CD4-positive, alpha-beta T cell treated with Interferon alpha-2 for 1 hour (primary cell): ENCODE data around the gene DOCK8.
"Not testable (repeated sequence)": the region's sequence is repeated elsewhere in the genome, so short reads cannot be mapped to it uniquely, and the experiment has no call there.

Experiments used
- DNase-seq, 2 donors: peaks; one replicate each; pipeline ENCODE4 v3.0.0-alpha.2; 2020 to 2022

The DOCK8 gene

DNA sequence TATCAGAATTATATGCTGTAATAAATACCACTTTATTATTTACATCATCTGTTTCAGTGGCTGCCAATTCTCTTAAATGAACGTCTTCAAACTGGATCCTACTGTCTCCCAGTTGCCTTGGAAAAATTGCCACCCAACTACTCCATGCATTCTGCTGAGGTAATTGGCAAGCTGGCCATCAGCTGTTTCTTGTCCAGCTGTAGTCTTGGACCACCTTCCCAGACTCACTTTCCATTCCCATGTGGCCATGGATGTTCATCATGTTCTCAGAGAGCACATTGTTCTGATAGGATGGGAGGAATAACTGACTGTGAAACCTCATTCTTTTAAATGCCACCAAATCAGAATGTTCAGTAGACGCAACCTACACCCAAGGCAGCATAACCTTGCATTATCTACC, 157.5 kb downstream of the DOCK8 start:
- no peak for DNase-seq

DNA sequence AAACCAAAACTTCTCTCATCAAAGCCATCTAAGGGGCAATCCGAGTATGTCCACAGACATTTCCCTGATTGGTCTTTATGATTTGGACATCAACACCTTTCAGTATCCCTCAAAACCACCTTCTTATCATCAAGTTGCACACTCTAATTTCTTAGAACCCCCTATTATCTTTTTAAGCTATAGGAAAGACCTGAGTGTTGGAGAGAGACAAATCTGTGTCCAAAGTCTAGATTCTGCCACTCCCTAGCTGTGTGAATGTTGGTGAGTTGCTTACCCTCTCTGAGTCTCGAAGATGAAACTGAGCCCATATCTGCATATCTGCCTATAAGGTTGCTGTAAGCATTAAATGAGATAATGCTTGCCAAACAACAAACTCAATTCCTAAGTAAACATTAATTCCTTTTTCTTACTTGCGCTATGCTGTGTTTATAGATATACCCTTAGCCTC, 159.1 kb downstream of the DOCK8 start:
- no peak for DNase-seq

DNA sequence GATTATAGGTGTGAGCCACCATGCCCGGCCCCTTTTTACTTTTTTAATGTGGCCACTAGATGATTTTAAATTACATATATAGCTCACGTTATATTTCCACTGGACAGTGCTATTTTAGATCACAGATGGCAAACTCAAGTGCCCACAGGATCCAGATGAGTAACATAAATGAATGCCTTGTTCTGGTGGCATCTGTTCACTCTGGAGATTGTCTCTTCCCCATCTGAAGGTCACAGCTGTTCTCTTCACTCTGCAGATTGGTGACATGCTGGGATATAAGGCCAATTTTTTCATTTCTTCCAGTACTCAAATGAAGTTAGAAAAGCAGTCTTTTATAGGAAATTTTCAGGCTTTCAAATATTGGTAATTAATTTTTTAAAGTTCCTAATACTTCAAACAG, 160.1 kb downstream of the DOCK8 start:
- no peak for DNase-seq

DNA sequence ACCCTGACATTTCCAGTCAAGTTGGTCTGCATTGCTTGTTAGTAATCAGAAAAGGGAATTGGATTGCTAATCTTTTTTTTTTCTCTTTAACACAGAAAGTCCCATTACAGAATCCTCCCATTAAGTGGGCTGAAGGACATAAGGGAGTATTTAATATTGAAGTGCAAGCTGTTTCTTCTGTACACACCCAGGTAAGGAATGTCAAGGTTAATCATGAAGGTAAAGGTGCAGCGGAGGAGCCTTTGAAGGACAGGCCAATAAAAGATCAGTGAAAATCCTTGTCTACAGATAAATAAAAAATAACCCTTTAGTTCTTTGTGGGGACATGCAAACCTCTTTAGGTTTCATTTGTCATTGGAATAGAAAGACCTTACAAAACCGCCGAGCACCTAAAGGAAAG, 161.4 kb downstream of the DOCK8 start:
- no peak for DNase-seq

DNA sequence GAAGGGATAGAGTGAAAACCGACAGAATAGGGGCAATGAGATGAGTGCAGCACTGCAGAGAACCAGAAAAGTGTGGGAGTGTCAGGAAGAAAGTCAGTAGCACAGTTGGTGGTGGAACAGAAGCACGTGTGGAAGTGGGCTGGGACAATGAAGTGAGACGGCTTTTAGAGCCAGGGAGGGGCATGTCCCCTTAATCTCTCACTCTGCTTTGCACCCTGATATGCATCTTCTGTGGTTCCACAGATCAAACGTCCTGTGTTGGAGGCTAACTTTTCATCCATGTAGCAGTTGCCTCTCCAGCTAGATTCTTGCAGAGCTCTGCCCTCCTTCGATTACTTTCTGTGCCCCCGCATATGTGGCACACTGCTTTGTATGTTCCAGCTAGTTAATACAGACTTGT, 163.6 kb downstream of the DOCK8 start:
- DNase-seq: no peak

DNA sequence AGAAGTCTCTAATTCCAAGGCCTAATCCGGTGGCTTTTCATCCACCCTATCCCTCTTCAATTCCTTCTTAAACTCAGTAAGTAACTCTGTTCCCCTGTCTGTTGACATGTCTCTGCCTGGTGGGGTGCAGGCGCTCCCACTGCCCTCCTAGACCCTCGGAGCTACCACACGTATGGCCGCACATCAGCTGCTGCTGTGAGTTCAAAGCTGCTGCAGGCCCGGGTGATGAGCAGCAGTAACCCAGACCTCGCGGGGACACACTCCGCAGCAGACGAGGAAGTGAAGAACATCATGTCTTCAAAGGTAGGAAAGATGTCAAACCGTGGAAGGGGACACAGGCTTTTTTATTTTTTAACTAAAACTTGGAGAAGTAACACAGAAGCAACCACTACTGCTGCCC, 167.7 kb downstream of the DOCK8 start:
- no peak for DNase-seq

DNA sequence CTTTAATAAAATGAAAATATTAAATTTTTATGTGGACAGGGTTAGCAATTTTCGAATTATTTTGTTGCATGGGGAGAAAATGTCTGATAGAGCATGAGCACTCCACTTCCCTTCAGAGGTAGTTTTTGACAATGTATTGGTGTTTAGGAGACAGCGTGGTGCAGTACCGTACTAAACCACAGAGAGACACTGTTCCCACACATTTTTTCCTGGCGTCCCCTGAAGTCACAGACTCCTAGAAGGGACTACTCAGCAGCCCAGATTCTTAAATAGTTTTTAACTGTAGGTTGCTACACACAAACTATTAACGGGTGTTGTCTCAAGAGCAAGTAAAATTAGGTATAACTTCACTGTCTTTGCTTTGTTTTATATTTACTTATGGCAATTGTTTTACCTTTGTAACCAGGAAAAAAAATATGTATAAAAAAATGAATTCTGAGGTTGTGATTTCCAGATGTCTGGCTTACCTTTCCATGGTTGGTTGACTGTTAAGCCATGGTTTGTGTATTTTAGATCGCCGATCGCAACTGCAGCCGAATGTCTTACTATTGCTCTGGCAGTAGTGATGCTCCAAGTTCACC, 171.2 kb downstream of the DOCK8 start:
- DNase-seq: peak in 1 of 2 donors; percentile 24

DNA sequence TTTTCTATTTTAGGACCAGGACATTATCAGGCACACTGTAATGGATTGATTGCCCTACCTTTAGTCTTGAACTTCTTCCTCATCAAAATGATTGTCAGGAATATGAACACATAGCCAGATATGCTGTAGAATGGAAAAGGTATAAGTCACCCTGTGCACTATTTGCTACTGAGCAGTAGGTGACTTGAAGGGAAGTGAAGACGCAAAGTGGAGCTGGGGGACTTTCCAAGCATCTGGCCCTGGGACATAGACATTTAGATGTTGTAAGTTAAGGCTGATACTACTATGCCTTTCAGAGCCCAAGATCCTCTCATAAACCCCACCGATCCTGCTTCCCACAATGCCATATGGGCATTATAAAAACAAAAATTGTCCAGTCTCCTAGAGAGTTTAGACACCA, 174.5 kb downstream of the DOCK8 start:
- DNase-seq: no peak

DNA sequence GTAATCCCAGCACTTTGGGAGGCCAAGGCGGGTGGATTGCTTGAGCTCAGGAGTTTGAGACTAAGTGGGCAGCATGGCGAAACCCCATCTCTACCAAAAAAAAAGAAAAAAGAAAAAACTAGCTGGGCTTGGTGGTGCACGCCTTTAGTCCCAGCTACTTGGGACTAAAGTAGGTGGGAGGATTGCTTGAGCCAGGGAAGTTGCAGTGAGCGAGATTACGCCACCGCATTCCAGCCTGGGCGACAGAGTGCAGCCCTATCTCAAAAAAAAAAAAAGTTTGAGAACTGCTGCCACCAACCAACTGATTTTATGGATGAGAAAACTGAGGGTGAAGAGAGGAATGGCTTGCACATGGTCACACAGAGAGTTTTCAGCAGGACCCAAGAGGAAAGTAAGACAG, 175.1 kb downstream of the DOCK8 start:
- no peak for DNase-seq

DNA sequence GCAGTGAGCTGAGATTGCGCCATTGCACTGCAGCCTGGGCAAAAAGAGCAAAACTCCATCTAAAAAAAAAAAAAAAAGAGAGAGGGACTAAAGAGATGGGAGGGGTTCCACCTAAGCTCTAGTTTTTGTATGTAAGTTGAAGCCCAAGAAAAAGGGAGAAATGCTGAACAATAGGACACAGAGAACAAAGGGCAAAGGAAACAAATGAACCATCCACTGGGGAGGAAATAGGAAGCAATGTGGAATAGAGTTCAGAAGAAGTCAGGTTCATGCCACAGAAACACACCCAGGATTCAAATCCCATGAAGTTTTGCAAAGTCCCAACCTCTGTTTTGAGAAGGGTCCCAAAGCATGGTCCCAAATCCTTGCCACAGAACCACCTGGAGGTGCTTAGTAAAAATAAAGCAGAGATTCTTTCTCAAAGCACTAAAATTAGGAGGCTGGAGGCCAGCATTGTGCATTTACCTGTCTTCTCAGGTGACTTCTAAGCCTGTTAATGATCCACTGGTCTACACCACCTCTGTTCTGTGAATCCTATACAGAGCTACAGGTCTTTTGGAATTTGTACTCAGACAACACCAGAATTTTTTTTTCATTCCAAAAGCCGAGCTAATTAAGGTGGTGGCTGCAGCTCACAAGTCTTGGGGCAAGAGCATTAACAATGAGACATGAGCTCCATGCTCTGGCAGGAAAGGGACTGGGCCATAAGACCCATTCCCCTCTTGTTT, 177.6 kb downstream of the DOCK8 start:
- no peak for DNase-seq

DNA sequence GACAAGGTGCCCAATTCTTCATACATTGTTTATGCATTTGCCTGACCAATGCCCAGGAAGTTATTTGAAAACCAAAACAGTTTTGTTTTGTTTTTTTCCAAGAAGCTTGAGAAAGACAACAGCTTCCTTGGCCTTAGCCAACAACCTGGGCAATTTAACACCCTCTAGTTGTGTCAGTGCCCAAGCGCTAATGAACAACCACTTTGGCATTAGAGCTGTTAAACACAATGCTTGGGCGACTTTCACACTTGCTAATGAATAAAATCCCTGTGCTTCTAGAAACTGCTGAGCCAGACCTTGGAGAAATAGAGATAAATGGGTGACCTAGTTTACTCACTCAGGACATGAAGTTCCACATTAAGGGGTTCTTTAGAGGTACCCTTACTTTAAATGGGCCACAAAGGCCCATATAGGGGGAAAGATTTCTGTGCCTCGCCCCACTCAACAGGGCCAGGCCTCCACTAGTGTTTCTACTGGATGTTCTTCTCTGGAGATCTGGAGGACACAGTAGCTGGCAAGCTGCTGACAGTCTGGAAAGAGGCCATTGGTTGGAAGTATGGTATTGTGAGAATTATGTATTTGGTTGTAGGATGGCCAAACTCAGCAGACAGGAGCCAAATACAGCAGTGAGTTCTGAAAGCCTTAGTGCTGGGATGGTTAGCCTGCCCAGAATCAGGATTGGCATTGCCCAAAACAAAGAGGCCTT, 179.8 kb downstream of the DOCK8 start:
- DNase-seq: no peak

DNA sequence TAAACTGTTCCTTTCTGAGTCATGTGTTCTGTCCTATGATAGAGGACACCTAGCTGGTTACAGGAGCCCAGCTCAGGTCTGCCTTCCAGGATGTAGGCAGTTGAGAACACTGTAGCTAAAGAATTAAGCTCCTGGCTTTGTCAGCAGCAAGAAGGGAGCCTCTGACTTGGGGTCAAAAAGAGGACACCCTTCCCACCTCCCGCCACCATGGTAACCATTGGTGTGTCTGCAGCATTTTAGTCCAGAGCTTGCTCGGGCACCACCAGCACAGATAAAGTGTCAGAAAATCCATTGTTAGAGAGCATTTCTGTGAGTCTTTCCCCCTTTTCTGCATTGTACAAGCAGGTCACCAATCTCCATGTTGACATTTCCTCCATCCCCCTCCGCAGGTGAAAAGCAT, 181.7 kb downstream of the DOCK8 start:
- no peak for DNase-seq

DNA sequence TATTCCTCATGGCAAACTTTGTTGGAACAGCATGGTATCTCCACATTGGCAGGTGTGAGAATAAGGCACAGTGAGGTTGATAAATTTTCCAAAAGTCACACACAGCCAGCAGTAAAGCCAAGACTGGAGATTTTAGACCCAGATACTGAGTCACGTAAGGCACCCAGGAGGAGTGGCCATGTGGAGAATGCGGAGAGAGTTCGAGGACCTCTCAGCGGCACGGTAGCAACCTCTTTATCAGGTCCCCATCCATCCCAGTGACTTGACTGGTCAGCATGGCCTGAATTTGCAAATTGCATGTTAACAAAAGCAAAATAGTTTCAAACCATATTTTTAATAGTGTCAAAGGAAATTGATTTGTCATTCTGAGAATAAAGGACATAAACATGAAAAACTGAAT, 183.4 kb downstream of the DOCK8 start:
- DNase-seq: no peak

DNA sequence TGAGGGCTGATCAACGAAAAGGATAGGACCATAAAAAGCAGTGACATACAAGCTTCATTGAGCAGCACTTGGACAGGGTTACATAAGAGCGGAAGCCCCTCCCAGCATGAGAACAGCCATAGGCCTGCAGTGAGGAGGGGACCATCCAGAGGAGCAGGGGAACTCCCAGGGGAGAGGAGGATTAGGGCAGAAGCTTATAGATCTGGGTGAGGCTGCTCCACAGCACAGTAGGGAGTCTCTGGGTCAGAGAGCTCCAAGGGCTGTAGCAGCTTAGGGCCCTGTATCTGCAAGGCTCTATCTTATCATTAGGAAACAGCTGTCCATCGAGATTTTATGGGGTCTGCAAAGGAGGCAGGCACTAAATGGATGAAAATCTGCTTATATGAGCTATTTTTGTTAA, 186.6 kb downstream of the DOCK8 start:
- no peak for DNase-seq

DNA sequence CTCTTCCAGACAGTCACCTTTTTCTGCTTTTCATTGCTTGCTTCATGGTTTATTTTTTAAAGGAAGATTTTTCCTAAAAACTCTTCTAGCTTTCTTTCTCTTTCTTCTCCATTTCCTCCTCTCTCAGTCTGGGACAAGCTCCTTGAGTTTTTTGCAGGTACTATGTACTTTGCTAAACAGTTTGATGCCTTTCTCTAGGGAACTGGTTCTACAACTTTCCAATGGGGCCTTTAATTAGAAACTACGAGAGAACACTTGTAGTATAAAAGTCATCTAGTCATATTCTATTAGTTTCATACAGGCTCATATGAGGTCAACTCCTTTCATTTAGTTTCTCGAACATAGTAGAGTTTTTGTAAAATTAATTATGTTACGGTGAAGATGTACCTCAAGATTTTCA, 189.6 kb downstream of the DOCK8 start:
- DNase-seq: no peak

DNA sequence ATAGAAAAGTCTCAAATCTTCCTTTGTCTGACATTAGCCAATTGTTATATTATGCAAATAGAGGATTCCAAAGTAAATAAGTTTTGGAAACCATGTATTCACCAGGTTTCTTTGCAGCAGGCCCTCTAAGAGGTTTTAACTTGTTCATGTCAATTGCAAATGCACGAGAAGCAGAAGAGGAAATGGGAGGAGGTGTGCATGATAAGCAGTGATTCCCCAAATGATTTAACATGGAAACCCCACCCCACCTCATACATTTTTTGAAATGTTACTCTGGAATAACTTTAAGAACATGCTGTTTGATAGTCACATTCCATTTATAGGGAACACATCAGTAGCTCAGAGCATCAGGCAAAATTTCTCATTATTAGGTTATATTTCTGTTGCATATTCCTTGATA, 190.7 kb downstream of the DOCK8 start:
- DNase-seq: no peak

DNA sequence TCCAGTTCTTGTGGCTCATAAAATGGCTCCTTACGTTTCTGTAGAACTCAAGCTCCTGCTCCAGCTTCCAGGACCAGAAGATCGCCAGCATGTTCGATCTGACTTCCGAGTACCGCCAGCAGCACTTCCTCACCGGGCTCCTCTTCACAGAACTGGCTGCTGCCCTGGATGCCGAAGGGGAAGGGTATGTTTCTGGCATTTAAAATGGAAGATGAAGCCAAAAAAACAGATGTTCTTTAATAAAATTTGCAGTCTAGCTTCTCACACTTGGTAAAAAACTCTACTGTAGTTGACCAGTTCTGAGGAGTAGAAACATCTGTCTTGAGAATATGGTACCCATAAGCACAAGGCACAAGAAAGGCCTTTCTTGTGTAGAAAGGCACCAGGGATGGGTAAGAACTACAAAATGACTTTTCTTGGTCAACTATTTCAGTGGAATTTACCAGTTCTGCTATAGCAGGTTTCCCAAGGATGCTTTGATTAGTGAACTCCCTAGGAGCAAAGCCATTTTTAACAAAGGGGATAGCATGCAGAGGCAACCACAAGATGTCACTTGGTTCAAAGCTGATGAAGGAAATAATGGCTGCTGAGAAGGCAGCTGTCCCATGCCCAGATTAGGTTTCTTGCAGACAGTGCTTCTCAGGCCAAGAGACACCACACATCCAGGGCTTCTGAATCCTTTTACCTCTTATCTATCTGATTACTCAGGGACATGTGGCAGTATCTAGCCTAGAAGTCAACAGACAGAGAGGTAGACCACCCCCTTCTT, 192.4 kb downstream of the DOCK8 start:
- no peak for DNase-seq

DNA sequence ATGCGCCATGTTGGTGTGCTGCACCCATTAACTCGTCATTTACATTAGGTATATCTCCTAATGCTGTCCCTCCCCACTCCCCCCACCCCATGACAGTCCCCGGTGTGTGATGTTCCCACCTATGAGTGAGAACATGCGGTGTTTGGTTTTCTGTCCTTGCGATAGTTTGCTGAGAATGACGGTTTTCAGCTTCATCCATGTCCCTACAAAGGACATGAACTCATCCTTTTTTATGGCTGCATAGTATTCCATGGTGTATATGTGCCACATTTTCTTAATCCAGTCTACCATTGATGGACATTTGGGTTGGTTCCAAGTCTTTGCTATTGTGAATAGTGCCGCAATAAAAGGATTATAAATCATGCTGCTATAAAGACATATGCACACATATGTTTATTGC, 195.0 kb downstream of the DOCK8 start:
- not testable (repeated sequence) for DNase-seq

DNA sequence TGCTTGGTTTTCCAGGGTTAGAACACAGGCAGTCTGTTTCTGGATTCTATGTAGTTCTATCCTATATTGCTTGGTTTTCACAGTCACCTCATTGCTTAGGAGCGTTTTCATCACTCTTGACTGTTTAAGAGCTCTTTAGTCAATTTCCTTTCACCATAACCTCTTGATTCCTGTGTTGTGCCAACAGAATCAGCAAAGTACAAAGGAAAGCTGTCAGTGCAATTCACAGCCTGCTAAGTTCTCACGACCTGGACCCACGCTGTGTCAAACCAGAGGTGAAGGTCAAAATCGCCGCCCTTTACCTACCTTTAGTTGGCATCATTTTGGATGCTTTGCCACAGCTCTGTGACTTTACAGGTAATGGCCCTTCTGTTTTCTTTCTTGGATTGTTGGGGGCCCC, 199.9 kb downstream of the DOCK8 start:
- DNase-seq: no peak

DNA sequence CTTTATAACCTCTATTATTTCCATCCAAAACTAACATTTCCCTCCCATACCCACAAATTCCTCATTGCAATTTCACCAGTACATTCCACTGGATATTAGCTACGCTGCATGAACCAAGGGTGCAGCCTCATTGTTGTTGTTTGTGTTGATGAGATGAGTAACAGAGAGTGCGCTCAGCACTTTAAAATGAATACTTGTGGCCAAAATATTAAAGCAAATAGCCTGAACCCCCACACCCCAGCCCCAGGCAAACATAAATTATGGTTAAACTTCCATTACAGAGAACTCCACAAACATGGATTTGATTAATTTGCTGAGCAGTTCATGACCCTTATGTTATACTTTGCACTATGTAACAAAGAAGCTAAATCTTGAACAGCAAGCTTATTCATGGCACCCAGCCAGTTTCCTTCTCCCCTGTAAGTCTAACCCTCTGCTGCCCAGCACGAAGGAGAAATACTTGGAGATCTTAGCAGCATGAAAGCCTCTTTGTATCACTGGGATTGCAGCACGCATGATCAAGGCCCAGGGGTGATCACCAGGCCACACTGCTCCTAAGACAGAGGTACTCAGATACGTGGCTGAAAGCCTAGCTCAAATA, 205.0 kb downstream of the DOCK8 start:
- DNase-seq: no peak

DNA sequence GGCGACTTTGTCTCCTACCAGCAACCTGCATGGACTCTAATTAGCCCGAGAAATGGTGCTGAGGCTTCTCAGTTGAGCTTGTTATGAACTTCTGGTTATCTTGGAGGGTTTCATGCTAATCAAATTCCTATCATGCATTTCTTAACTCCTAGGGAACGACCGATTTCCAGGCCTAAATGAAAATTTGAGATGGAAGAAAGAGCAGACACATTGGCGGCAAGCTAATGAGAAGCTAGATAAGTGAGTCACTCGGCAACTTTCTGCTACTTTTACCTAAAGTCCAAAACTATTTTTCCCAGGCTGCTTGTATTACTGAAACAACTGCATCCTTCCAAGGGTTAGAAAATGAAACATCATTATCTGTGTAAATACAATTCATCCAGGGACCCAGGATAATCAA, 207.2 kb downstream of the DOCK8 start:
- no peak for DNase-seq

DNA sequence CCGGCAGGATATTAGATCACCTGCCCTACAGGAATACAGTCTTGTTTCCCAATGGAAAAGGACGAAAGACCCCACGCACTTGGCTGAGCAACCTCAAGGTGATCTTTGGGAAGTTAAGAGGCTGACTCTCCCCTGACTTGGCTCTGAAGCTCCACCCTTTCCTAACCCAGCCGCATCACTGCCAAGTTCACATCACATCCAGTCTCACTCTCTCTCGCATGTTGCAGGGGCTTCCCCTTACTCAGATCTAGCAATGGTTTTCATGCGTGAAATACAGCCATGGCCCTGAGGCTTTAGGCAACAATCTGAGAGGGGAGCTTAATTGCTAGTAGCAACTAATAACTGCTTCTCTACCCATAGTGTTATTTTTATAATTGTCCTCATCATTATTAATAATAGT, 211.6 kb downstream of the DOCK8 start:
- DNase-seq: no peak

DNA sequence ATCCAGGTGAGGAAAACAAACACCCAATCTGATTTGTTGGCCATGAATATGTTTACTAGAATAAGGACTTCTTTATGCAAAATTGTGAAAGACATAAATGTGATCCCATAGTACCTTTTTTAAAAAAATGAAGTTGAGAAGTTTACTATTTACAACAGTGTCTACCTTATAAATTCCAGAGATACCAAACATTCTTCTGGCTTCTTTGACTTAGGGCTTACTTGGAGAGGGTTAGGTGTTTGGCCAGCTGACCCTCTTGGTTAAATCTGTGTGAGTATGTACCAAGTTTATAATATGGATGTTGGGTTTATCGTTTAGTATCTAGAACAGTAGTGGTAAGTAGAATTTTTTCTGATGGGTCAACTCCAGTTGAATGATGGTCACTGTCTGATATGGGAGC, 212.3 kb downstream of the DOCK8 start:
- DNase-seq: no peak
